Effector memory CD8-positive, alpha-beta T cell (primary cell): Measurements from ENCODE around the gene TRPM2.
A peak's percentile ranks its signal among the peaks of the same experiment; 100 is the strongest.
"Not testable (repeated sequence)": the region's sequence is repeated elsewhere in the genome, so short reads cannot be mapped to it uniquely, and the experiment has no call there.

Source experiments
- ATAC-seq: fragments of 150-1000 bp; cut with Tn5 transposase; replicated peaks from 2 replicates; pipeline ENCODE4 v1.10.0; 2021; ENCODE audit warnings: mild to moderate bottlenecking, moderate library complexity
- DNase-seq, 3 experiments: peaks; one replicate each; pipeline ENCODE4 v3.0.0; 2021
- H3K27ac Mint-ChIP-seq, 2 donors: one replicate each; pipeline ENCODE4 v1.8.0; 2022; ENCODE audit warnings: mild to moderate bottlenecking in 2 of 2, mixed read lengths in 2 of 2, moderate library complexity in 2 of 2
- H3K27me3 Mint-ChIP-seq, 2 donors: one replicate each; pipeline ENCODE4 v1.8.0; 2022; ENCODE audit warnings: mixed read lengths in 2 of 2
- H3K36me3 Mint-ChIP-seq: one replicate; pipeline ENCODE4 v1.8.0; 2022; ENCODE audit warnings: mild to moderate bottlenecking, moderate library complexity, mixed read lengths; ENCODE audit not compliant: insufficient read depth
- H3K4me1 Mint-ChIP-seq, 2 donors: one replicate each; pipeline ENCODE4 v1.8.0; 2022; ENCODE audit warnings: low read depth in 2 of 2, mixed read lengths in 2 of 2
- H3K4me3 Mint-ChIP-seq, 2 donors: one replicate each; pipeline ENCODE4 v1.8.0; 2022; ENCODE audit warnings: mild to moderate bottlenecking in 2 of 2, mixed read lengths in 2 of 2, moderate library complexity in 2 of 2
- H3K9me3 Mint-ChIP-seq, 2 donors: one replicate each; pipeline ENCODE4 v1.8.0; 2022; ENCODE audit warnings: mixed read lengths in 2 of 2

The TRPM2 gene

GRCh38 chr21:44399955-44400790, 46.8 kb downstream of the TRPM2 start:
- Mint-ChIP-seq H3K4me3 (no peak overlapping the region), H3K27me3 (no peaks in the 10 kb centered on the region), H3K27ac (no peak overlapping the region), H3K36me3 (peaks cover 3% of the 10 kb centered on the region), H3K4me1 (peaks cover 0 to 3% of the 10 kb centered on the region in 2 donors), H3K9me3 (no peaks in the 10 kb centered on the region)
- ATAC-seq (no peak), DNase-seq (no peak)

GRCh38 chr21:44400791-44401385, 47.5 kb downstream of the TRPM2 start:
- H3K36me3 Mint-ChIP-seq: peaks cover 3% of the 10 kb centered on the region
- H3K4me3 Mint-ChIP-seq: no peak overlapping the region
- ATAC-seq: no peak
- H3K4me1 Mint-ChIP-seq: peaks cover 0 to 3% of the 10 kb centered on the region in 2 donors
- no peak for DNase-seq
- no peaks in the 10 kb centered on the region for H3K27me3 Mint-ChIP-seq
- H3K9me3 Mint-ChIP-seq: no peaks in the 10 kb centered on the region
- H3K27ac Mint-ChIP-seq: no peak overlapping the region

GRCh38 chr21:44401386-44402160, 48.2 kb downstream of the TRPM2 start:
- Mint-ChIP-seq H3K4me3 (no peak overlapping the region), H3K36me3 (peaks cover 3% of the 10 kb centered on the region), H3K27ac (peak overlapping the region in 1 of 2 donors; percentile 8), H3K27me3 (no peaks in the 10 kb centered on the region), H3K9me3 (no peaks in the 10 kb centered on the region), H3K4me1 (peaks cover 0 to 3% of the 10 kb centered on the region in 2 donors)
- DNase-seq: no peak
- no peak for ATAC-seq

GRCh38 chr21:44402323-44403105, 49.1 kb downstream of the TRPM2 start:
- Mint-ChIP-seq H3K27me3 (no peaks in the 10 kb centered on the region), H3K27ac (no peak overlapping the region), H3K9me3 (no peaks in the 10 kb centered on the region), H3K36me3 (peaks cover 6% of the 10 kb centered on the region), H3K4me1 (peaks cover 0 to 3% of the 10 kb centered on the region in 2 donors), H3K4me3 (no peak overlapping the region)
- DNase-seq (no peak), ATAC-seq (no peak)

GRCh38 chr21:44403106-44404020, 49.9 kb downstream of the TRPM2 start:
- no peak overlapping the region for H3K27ac Mint-ChIP-seq
- H3K36me3 Mint-ChIP-seq: peaks cover 6% of the 10 kb centered on the region
- H3K4me1 Mint-ChIP-seq: peaks cover 0 to 3% of the 10 kb centered on the region in 2 donors
- DNase-seq (no peak), ATAC-seq (no peak)
- no peaks in the 10 kb centered on the region for H3K9me3 Mint-ChIP-seq
- H3K4me3 Mint-ChIP-seq: no peak overlapping the region
- H3K27me3 Mint-ChIP-seq: no peaks in the 10 kb centered on the region

- not testable (repeated sequence) for ATAC-seq, H3K27ac Mint-ChIP-seq
Observed at GRCh38 chr21:44404482-44404881, 51.1 kb downstream of the TRPM2 start.

GRCh38 chr21:44405091-44405947, 51.9 kb downstream of the TRPM2 start:
- peaks cover 4% of the 10 kb centered on the region for H3K36me3 Mint-ChIP-seq
- no peaks in the 10 kb centered on the region for H3K27me3 Mint-ChIP-seq
- ATAC-seq (no peak), DNase-seq (no peak)
- peaks cover 0 to 3% of the 10 kb centered on the region in 2 donors for H3K4me1 Mint-ChIP-seq
- no peaks in the 10 kb centered on the region for H3K9me3 Mint-ChIP-seq
- H3K27ac Mint-ChIP-seq: no peak overlapping the region
- H3K4me3 Mint-ChIP-seq: no peak overlapping the region

More at GRCh38 chr21:44404482-44404881, 51.1 kb downstream of the TRPM2 start:
- not testable (repeated sequence) for H3K4me1 Mint-ChIP-seq, H3K4me3 Mint-ChIP-seq, H3K36me3 Mint-ChIP-seq, H3K9me3 Mint-ChIP-seq, H3K27me3 Mint-ChIP-seq, DNase-seq

- H3K4me3 Mint-ChIP-seq: no peak overlapping the region
- peak overlapping the region in 1 of 2 donors; percentile 95 for H3K27ac Mint-ChIP-seq
- H3K9me3 Mint-ChIP-seq: no peaks in the 10 kb centered on the region
- no peaks in the 10 kb centered on the region for H3K27me3 Mint-ChIP-seq
- ATAC-seq: no peak
- peaks cover 4% of the 10 kb centered on the region for H3K36me3 Mint-ChIP-seq
- peaks cover 0 to 3% of the 10 kb centered on the region in 2 donors for H3K4me1 Mint-ChIP-seq
- DNase-seq: no peak
Observed at GRCh38 chr21:44405948-44406872, 52.8 kb downstream of the TRPM2 start.

- H3K4me3 Mint-ChIP-seq: no peak overlapping the region
- H3K36me3 Mint-ChIP-seq: peaks cover 4% of the 10 kb centered on the region
- H3K4me1 Mint-ChIP-seq: peaks cover 0 to 3% of the 10 kb centered on the region in 2 donors
- H3K9me3 Mint-ChIP-seq: no peaks in the 10 kb centered on the region
- no peaks in the 10 kb centered on the region for H3K27me3 Mint-ChIP-seq
- ATAC-seq: no peak
- no peak for DNase-seq
- H3K27ac Mint-ChIP-seq: peak overlapping the region; percentile 76 to 95
Observed at GRCh38 chr21:44406953-44407352, 53.5 kb downstream of the TRPM2 start.

- ATAC-seq (peak; percentile 42), DNase-seq (no peak)
- H3K4me3 Mint-ChIP-seq: no peak overlapping the region
- H3K36me3 Mint-ChIP-seq: peaks cover 4% of the 10 kb centered on the region
- no peaks in the 10 kb centered on the region for H3K9me3 Mint-ChIP-seq
- H3K27me3 Mint-ChIP-seq: no peaks in the 10 kb centered on the region
- H3K27ac Mint-ChIP-seq: peak overlapping the region; percentile 76 to 95
- H3K4me1 Mint-ChIP-seq: peaks cover 0 to 3% of the 10 kb centered on the region in 2 donors
Observed at GRCh38 chr21:44407493-44407892, 54.1 kb downstream of the TRPM2 start.

- peak overlapping the region; percentile 75 to 95 for H3K27ac Mint-ChIP-seq
- peaks cover 4% of the 10 kb centered on the region for H3K36me3 Mint-ChIP-seq
- H3K4me1 Mint-ChIP-seq: peaks cover 0 to 3% of the 10 kb centered on the region in 2 donors
- no peak overlapping the region for H3K4me3 Mint-ChIP-seq
- no peaks in the 10 kb centered on the region for H3K27me3 Mint-ChIP-seq
- no peaks in the 10 kb centered on the region for H3K9me3 Mint-ChIP-seq
- ATAC-seq (no peak), DNase-seq (no peak)
Observed at GRCh38 chr21:44408226-44408625, 54.8 kb downstream of the TRPM2 start.
